Calu3 (cell line): ENCODE data around the gene VWA8. TPM values are rescaled to one million over a fixed set of nuclear protein-coding genes. Genes with fewer than 3 reads are reported as not detected.

ENCODE experiments used
- microRNA-seq: library from miRNA; unstranded; fragments of <30 nt; microRNA quantifications from one replicate; pipeline ENCODE4 v1.2.0, GENCODE V29; 2022
- total RNA-seq: library from RNA; stranded (reverse); gene quantifications from 2 replicates; pipeline ENCODE4 v1.2.3, GENCODE V29; 2022

VWA8 gene
- total RNA-seq, 1 experiment from 2014 or later: 15.2 TPM

Small RNA genes within 50 kb of the gene (microRNA-seq; reads per million reads assigned to microRNA genes)
- gene MIR5006: not detected

Other genes starting within 250 kb of the VWA8 start
- gene DGKH, start 87.5 kb upstream of the VWA8 start, total RNA-seq: 18.9 and 19.1 TPM in 2 replicates